GM18951 (cell line): ENCODE measurements around the gene SIRT7.

Experiments used
- POLR2A ChIP-seq: IDR thresholded peaks from 4 replicates; pipeline ENCODE4 v1.6.1; 2011; ENCODE audit warnings: mild to moderate bottlenecking; ENCODE audit not compliant: insufficient read length, insufficient read depth; ENCODE audit errors: extremely low read depth
- in situ Hi-C: fragments of 300-500 bp; cut with MboI; formaldehyde crosslinking; loops from one replicate; pipeline ENCODE4 v1.12.0; 2022; ENCODE audit warnings: low sequenced_read_pairs, mixed read lengths, inconsistent platforms; ENCODE audit not compliant: unreplicated experiment

SIRT7 gene

GRCh38 chr17:81884520-81884919 is 33.5 kb downstream of the SIRT7 start:
- in situ Hi-C loops: no loop called here
- TF ChIP-seq POLR2A: no peak

- TF ChIP-seq POLR2A: no peak
- in situ Hi-C loops: no loop called here
These were observed 38.9 kb downstream of the SIRT7 start for GRCh38 chr17:81879121-81879520.

- in situ Hi-C loops: no loop called here
- no peak for TF ChIP-seq POLR2A
These were observed 39.7 kb downstream of the SIRT7 start for GRCh38 chr17:81878294-81878693.

GRCh38 chr17:81877569-81877968 is 40.4 kb downstream of the SIRT7 start:
- TF ChIP-seq POLR2A: no peak

GRCh38 chr17:81871387-81872230 is 46.4 kb downstream of the SIRT7 start:
- peak; percentile 88 for TF ChIP-seq POLR2A
- in situ Hi-C loops: no loop called here

More at GRCh38 chr17:81877569-81877968, 40.4 kb downstream of the SIRT7 start:
- in situ Hi-C loops: no loop called here

- in situ Hi-C loops: no loop called here
- no peak for TF ChIP-seq POLR2A
These were observed 47.0 kb downstream of the SIRT7 start, which contains the start of gene ARHGDIA for GRCh38 chr17:81870981-81871386. Gene ARHGDIA (minus strand): TSS chr17:81871337. CDS start chr17:81869930, 1,407 bp downstream.

GRCh38 chr17:81870131-81870980 is 47.6 kb downstream of the SIRT7 start:
- TF ChIP-seq POLR2A: no peak
- in situ Hi-C loops: no loop called here

- in situ Hi-C loops: no loop called here
- TF ChIP-seq POLR2A: peak; percentile 3
These were observed 48.5 kb downstream of the SIRT7 start for GRCh38 chr17:81869221-81870130.

GRCh38 chr17:81868674-81869220 is 49.2 kb downstream of the SIRT7 start:
- no peak for TF ChIP-seq POLR2A
- in situ Hi-C loops: no loop called here

- TF ChIP-seq POLR2A: peak; percentile 41
- in situ Hi-C loops: no loop called here
These were observed 49.8 kb downstream of the SIRT7 start for GRCh38 chr17:81867991-81868673.

GRCh38 chr17:81867170-81867990 is 50.6 kb downstream of the SIRT7 start:
- TF ChIP-seq POLR2A: peak; percentile 23
- in situ Hi-C loops: no loop called here
